K562 (cell line): ENCODE results near the gene ASPDH. TPM values are rescaled to one million over a fixed set of nuclear protein-coding genes. Genes with fewer than 3 reads are reported as not detected.

ENCODE experiments used
- ATAC-seq: fragments of 200-7000 bp; cut with Tn5 transposase; 3 replicates; pipeline ENCODE4 v1.9.1; 2020; ENCODE audit warnings: moderate library complexity
- BruUV-seq: library from RNA; stranded (reverse); fragments of 400-500 nt; replicated peaks from 2 replicates; lab custom pipeline; 2021; lab: Mats Ljungman, UMichigan
- CTCF ChIA-PET: fragments of 300-600 bp; formaldehyde crosslinking; extraction: SDS; loops from one replicate; lab custom pipeline; 2021; ENCODE audit warnings: low intra/inter-chr PET ratio; lab: Yijun Ruan, JAX
- POLR2A ChIA-PET: fragments of 300-600, 350-650 bp; sonication (Branson Sonifier 250); formaldehyde crosslinking; extraction: SDS; loops from one replicate; lab custom pipeline; 2021; ENCODE audit warnings: antibody characterized with exemption, inconsistent platforms; lab: Yijun Ruan, JAX
- DNase-seq, 4 experiments: peaks; one replicate each; pipeline versions ENCODE4 v3.0.0 to v3.0.0-alpha.2; 2011 to 2018; ENCODE audit warnings: low spot score in 3 of 4, mixed read lengths in 3 of 4; ENCODE audit errors: extremely low read depth in 1 of 4
- FAIRE-seq: peaks from 2 replicates; lab custom pipeline; 2011; peaks lifted over from hg19 to GRCh38; lab: Jason Lieb, UNC
- H2AFZ ChIP-seq: 2 replicates; pipeline ENCODE4 v1.6.0; 2011; ENCODE audit warnings: low read depth, low read length, control low read depth, inconsistent platforms
- H3K27ac ChIP-seq: fragments of 200-600 bp; 3 replicates; pipeline ENCODE4 v1.8.0; 2011; ENCODE audit warnings: low read depth, mild to moderate bottlenecking, control low read depth, inconsistent platforms, low read length, moderate library complexity, mixed read lengths; ENCODE audit errors: extremely low read depth
- H3K27me3 ChIP-seq, 2 experiments: fragments of 300-600 bp in 1 of 2; 2 replicates in 1 of 2; 3 replicates in 1 of 2; pipeline versions ENCODE4 v1.6.0 to v1.8.0; 2011; ENCODE audit warnings: inconsistent platforms in 2 of 2, low read length in 2 of 2, mild to moderate bottlenecking in 1 of 2, mixed read lengths in 1 of 2, moderate library complexity in 1 of 2; ENCODE audit not compliant: control insufficient read depth in 2 of 2, insufficient read depth in 2 of 2
- H3K36me3 ChIP-seq: fragments of 300-600 bp; 3 replicates; pipeline ENCODE4 v1.8.0; 2011; ENCODE audit warnings: mild to moderate bottlenecking, low read length, inconsistent platforms; ENCODE audit not compliant: control insufficient read depth, insufficient read depth
- H3K4me1 ChIP-seq, 2 experiments: fragments of 200-600 bp in 1 of 2; replicated peaks in 1 of 2; 2 replicates in 1 of 2; 3 replicates in 1 of 2; pipeline versions ENCODE4 v1.5.1 to v1.8.0; 2011; ENCODE audit warnings: inconsistent platforms in 2 of 2, low read length in 2 of 2, mild to moderate bottlenecking in 1 of 2, mixed read lengths in 1 of 2, moderate library complexity in 1 of 2; ENCODE audit not compliant: control insufficient read depth in 2 of 2, insufficient read depth in 2 of 2
- H3K4me2 ChIP-seq: 2 replicates; pipeline ENCODE4 v1.6.1; 2011; ENCODE audit warnings: low read length, control low read depth, inconsistent platforms, mixed read lengths; ENCODE audit not compliant: insufficient read depth
- H3K4me3 ChIP-seq: fragments of 200-600 bp; sonication (generic), shearing (Covaris generic); 2 replicates; pipeline ENCODE4 v1.5.1; 2016; ENCODE audit warnings: control low read depth, inconsistent platforms
- H3K79me2 ChIP-seq: fragments of 200-600 bp; 3 replicates; pipeline ENCODE4 v1.8.0; 2011; ENCODE audit warnings: low read length, inconsistent platforms; ENCODE audit not compliant: control insufficient read depth, insufficient read depth
- H3K9ac ChIP-seq, 2 experiments: 2 replicates each; pipeline versions ENCODE4 v1.6.0 to v1.6.1; 2011; ENCODE audit warnings: low read depth in 2 of 2, low read length in 2 of 2, control low read depth in 1 of 2, inconsistent platforms in 1 of 2, mild to moderate bottlenecking in 1 of 2, mixed read lengths in 1 of 2; ENCODE audit not compliant: insufficient read depth in 1 of 2
- H3K9me1 ChIP-seq: one replicate; pipeline ENCODE4 v1.6.0; 2011; ENCODE audit warnings: inconsistent platforms, mild to moderate bottlenecking, low read length, moderate library complexity; ENCODE audit not compliant: control insufficient read depth, insufficient read depth
- H3K9me3 ChIP-seq: replicated peaks from 2 replicates; pipeline ENCODE4 v1.5.1; 2011; ENCODE audit warnings: low read depth, low read length, inconsistent platforms; ENCODE audit not compliant: control insufficient read depth, insufficient read depth
- H4K20me1 ChIP-seq: replicated peaks from 2 replicates; pipeline ENCODE4 v1.6.1; 2011; ENCODE audit warnings: low read length, inconsistent platforms, mixed read lengths; ENCODE audit not compliant: control insufficient read depth, insufficient read depth
- ZNF134 ChIP-seq: fragments of 250-450 bp; sonication (Bioruptor Pico); conservative IDR thresholded peaks from 2 replicates; pipeline ENCODE4 v1.4.0; 2020
- WGBS: fragments of 100-300 bp; shearing (Covaris generic); methylation state at CpG from one replicate; pipeline ENCODE4 v1.1.6; 2016; ENCODE audit warnings: low coverage, mixed read lengths; ENCODE audit not compliant: insufficient coverage; ENCODE audit errors: missing lambda C conversion rate; 5-methylcytosine and 5-hydroxymethylcytosine counted together
- in situ Hi-C: fragments of 300-500 bp; cut with MboI; formaldehyde crosslinking; loops from 4 replicates; pipeline ENCODE4 v1.15.0; 2018; ENCODE audit warnings: inconsistent platforms, mixed read lengths
- intact Hi-C: fragments of 100-400 bp; cut with micrococcal nuclease; formaldehyde crosslinking; loops from 2 replicates; pipeline ENCODE4 v1.14.2; 2022
- polyA plus RNA-seq, 8 experiments: library from polyadenylated mRNA; depleted of rRNA in 4 of 8; stranded (reverse) in 5 of 8; unstranded in 3 of 8; fragments of >200 nt; fragmentation: Nextera tagmentation in 2 of 8; fragmentation: Illumina TruSeq in 1 of 8; extraction: Ambion mirVana in 2 of 8; extraction: Trizol in 1 of 8; gene quantifications; 2 replicates each; pipeline versions ENCODE4 v1.2.1 to v1.2.3, GENCODE V29; 2011 to 2014; ENCODE audit warnings: inconsistent platforms in 1 of 8, missing spikeins in 1 of 8
- total RNA-seq, 7 experiments: library from RNA; depleted of rRNA in 6 of 7; stranded (reverse); fragments of >200 nt in 6 of 7; fragmentation: Illumina TruSeq in 2 of 7; extraction: Trizol in 2 of 7; gene quantifications; 2 replicates each; pipeline versions ENCODE4 v1.2.1 to v1.2.3, GENCODE V29; 2011 to 2021; ENCODE audit warnings: low replicate concordance in 1 of 7
- TF ChIP-seq, protein P1 (sequence below): sonication (generic); formaldehyde crosslinking; IDR thresholded peaks from 2 replicates; pipeline ENCODE4 v1.9.0; 2022; ENCODE audit warnings: mild to moderate bottlenecking, missing genetic modification reagents

Gene ASPDH
- total and polyA plus RNA-seq, 9 of the 15 experiments (the other 6 are each of a cell fraction or from before 2014, with no cell fraction given), result not detected

GRCh38 chr19:50548191-50549058, 34.7 kb upstream of the ASPDH start:
- FAIRE-seq (no peak), ATAC-seq (no peak), DNase-seq (no peak)
- Histone ChIP-seq H3K4me3 (no peak overlapping the region), H4K20me1 (peaks cover 6% of the 10 kb centered on the region), H3K9ac (no peak overlapping the region), H3K79me2 (no peaks in the 10 kb centered on the region), H3K4me1 (peaks cover 0 to 30% of the 10 kb centered on the region in 2 experiments; a peak in 2 of 5 replicates), H3K27ac (no peak overlapping the region), H3K27me3 (peaks cover 0 to 19% of the 10 kb centered on the region in 2 experiments; a peak in 2 of 5 replicates), H3K36me3 (no peaks in the 10 kb centered on the region), H3K4me2 (no peak overlapping the region), H3K9me1 (no peaks in the 10 kb centered on the region), H2AFZ (no peak overlapping the region), H3K9me3 (no peaks in the 10 kb centered on the region)
- BruUV-seq, result no TSS peak
- POLR2A ChIA-PET, result no interaction called here
- in situ Hi-C loops, result no loop called here
- 30% methylated on average over 35 of the region's 45 CpGs for WGBS
- CTCF ChIA-PET, result interaction anchor here (0.6 kb wide), 1 partner anchor 8 kb away, joined by 3 read pairs; no protein-coding TSS in a partner anchor
- TF ChIP-seq, protein P1, sequence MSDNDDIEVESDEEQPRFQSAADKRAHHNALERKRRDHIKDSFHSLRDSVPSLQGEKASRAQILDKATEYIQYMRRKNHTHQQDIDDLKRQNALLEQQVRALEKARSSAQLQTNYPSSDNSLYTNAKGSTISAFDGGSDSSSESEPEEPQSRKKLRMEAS, result 0 out of 2 replicates have a peak, but pooled peaks have one; percentile 7
- no peak for TF ChIP-seq ZNF134 (CRISPR knock-in tag)
- intact Hi-C loops, result no loop called here
